SU-DHL-6 (cell line): ENCODE data around the gene ARL11.

Experiments used
- EZH2phosphoT487 ChIP-seq: fragments of 200-600 bp; sonication (generic), shearing (Covaris generic); conservative IDR thresholded peaks from 2 replicates; pipeline ENCODE4 v1.6.1; 2018; ENCODE audit warnings: mild to moderate bottlenecking, antibody characterized with exemption, low read length, moderate library complexity, mixed read lengths
- TF ChIP-seq, protein P1 (sequence below): fragments of 200-600 bp; sonication (generic); IDR thresholded peaks from one replicate; pipeline ENCODE4 v1.5.1; 2017; ENCODE audit warnings: antibody characterized with exemption, mild to moderate bottlenecking, low read length, moderate library complexity; ENCODE audit not compliant: insufficient read depth, poor library complexity, severe bottlenecking

GRCh38 chr13:49652355-49653305 lies 24.3 kb downstream of the ARL11 start:
- TF ChIP-seq, protein P1, sequence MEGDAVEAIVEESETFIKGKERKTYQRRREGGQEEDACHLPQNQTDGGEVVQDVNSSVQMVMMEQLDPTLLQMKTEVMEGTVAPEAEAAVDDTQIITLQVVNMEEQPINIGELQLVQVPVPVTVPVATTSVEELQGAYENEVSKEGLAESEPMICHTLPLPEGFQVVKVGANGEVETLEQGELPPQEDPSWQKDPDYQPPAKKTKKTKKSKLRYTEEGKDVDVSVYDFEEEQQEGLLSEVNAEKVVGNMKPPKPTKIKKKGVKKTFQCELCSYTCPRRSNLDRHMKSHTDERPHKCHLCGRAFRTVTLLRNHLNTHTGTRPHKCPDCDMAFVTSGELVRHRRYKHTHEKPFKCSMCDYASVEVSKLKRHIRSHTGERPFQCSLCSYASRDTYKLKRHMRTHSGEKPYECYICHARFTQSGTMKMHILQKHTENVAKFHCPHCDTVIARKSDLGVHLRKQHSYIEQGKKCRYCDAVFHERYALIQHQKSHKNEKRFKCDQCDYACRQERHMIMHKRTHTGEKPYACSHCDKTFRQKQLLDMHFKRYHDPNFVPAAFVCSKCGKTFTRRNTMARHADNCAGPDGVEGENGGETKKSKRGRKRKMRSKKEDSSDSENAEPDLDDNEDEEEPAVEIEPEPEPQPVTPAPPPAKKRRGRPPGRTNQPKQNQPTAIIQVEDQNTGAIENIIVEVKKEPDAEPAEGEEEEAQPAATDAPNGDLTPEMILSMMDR, result peak; percentile 9
- TF ChIP-seq EZH2phosphoT487, result no peak
